NCI-H128 (cell line): Measurements from ENCODE around the gene DOP1A.
A peak's percentile ranks its signal among the peaks of the same experiment; 100 is the strongest.

Source experiments
- DNase-seq: peaks from one replicate; lab custom pipeline; 2025; ENCODE audit not compliant: unreplicated experiment; lab: John Stamatoyannopoulos, UW

The DOP1A gene

GRCh38 chr6:83067448-83068439, at the start of gene DOP1A:
DOP1A (plus strand) TSS chr6:83067671; CDS start chr6:83096978, 29,307 bp downstream.
- DNase-seq, result peak; percentile 92

- DNase-seq, result no peak
Measured at GRCh38 chr6:83019741-83020140, 47.7 kb upstream of the DOP1A start.

- DNase-seq, result no peak
Measured at GRCh38 chr6:83031689-83032088, 35.8 kb upstream of the DOP1A start.

- no peak for DNase-seq
Measured at GRCh38 chr6:83038246-83038645, 29.2 kb upstream of the DOP1A start.

GRCh38 chr6:83042467-83043053, 24.9 kb upstream of the DOP1A start:
- no peak for DNase-seq

- DNase-seq, result no peak
Measured at GRCh38 chr6:83044091-83044768, 23.2 kb upstream of the DOP1A start.

GRCh38 chr6:83047065-83047754, 20.3 kb upstream of the DOP1A start:
- DNase-seq, result no peak

GRCh38 chr6:83051377-83052172, 15.9 kb upstream of the DOP1A start:
- DNase-seq, result no peak

GRCh38 chr6:83053678-83054077, 13.8 kb upstream of the DOP1A start:
- no peak for DNase-seq

- DNase-seq, result no peak
Measured at GRCh38 chr6:83055366-83055964, 12.0 kb upstream of the DOP1A start.

GRCh38 chr6:83057705-83058321, 9.7 kb upstream of the DOP1A start:
- peak; percentile 16 for DNase-seq

- DNase-seq, result no peak
Measured at GRCh38 chr6:83061190-83061589, 6.3 kb upstream of the DOP1A start.

- no peak for DNase-seq
Measured at GRCh38 chr6:83062225-83062624, 5.2 kb upstream of the DOP1A start.

GRCh38 chr6:83065511-83066192, 1.8 kb upstream of the DOP1A start, which contains the start of gene UBE3D:
UBE3D (minus strand) TSS chr6:83065841; CDS start chr6:83065718, 123 bp downstream.
- DNase-seq, result peak; percentile 70

GRCh38 chr6:83068616-83069015, 1.1 kb downstream of the DOP1A start:
- DNase-seq, result no peak

GRCh38 chr6:83069633-83070032, 2.2 kb downstream of the DOP1A start:
- DNase-seq, result no peak

GRCh38 chr6:83071023-83071422, 3.6 kb downstream of the DOP1A start:
- DNase-seq, result no peak

GRCh38 chr6:83071707-83072106, 4.2 kb downstream of the DOP1A start:
- no peak for DNase-seq

- no peak for DNase-seq
Measured at GRCh38 chr6:83072726-83073125, 5.3 kb downstream of the DOP1A start.
